ENCODE data around the gene KL.

The KL gene

DNA sequence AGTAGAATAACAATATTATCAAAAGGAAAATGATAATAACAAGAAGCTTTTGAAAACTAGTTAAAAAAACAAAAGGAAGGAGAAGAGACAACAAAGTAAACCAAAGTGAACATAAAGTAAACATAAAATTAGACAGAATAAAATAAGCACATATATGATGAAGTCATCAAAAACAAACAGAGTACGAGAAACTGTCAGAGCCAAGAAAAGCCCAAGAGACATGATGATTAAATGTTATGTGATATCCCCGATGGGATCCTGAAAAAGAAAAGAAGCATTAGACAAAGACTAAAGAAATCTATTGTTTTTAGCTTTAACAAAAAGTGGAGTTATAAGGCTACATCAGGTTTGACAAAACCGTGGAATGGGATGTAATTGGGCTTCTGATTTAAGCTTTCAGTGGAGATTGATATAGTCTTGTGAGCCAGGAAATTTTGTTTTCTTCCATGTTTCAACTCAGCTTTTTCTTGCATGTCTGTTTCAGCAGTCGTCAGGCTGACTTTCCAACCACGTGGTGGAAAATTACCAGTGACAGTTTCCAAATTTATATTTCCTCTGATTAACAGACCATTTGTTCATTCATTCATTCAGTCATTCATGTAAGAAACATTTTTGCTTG, 64.9 kb downstream of the KL start:
- DNase-seq (ENCODE audit: low read depth in 2 of 2) = no peak

DNA sequence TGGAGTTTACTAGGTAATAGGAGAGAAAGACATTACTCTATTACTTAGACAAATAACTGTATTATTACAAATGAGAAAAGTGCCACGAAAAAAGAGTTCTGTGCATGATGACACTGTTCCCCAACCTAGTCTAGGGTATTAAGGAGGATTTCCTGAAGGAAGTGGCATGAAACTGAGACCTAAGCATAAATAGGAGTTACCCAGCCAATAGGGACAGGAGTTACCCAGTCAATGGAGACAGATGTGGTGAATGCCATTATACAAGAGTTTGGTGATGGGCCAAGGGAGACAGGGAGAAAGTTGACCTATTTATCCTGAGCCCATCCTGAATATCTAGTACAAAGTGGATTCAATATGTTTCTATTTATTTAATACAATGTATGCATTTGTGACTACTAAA, 65.4 kb downstream of the KL start:
- DNase-seq (ENCODE audit: low read depth in 2 of 2) = no peak

DNA sequence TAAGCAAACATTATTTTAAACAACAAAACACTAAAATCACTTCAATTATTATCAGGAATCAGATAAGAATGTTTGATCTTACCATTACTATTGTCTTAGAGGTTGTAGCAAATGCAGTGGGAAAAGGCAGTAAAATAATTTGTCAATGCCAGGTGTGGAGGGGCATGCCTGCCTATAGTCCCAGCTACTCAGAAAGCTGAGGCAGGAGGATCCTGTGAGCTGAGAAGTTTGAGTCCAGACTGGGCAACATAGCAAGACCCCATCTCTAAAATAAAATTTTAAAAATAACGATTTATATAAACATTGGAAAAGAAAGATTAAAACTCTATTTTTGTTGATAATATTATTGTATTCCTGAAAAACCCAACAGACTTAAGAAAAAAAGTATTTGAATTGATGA, 66.8 kb downstream of the KL start:
- no peak for DNase-seq (ENCODE audit: low read depth in 2 of 2)

DNA sequence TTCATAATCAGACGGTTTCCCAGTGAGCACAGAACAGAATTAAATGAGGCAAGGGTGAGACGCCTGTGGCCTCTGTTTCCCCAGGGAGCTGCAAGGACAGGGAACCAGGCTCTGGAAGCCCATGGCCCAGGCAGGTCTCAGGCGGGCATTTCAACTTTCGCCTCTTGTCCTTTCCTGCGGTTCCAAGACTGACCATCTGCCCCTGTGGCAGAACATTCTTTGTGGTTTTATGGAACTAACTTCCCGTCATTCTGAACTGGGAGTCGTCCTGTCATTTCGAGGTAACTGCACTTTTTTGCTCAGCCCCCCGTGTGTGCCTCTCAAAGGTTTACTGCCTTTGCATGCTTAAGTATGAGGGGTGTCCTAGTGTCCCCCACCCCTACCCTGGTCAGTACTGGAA, 70.9 kb downstream of the KL start:
- no peak for DNase-seq (ENCODE audit: low read depth in 2 of 2)

DNA sequence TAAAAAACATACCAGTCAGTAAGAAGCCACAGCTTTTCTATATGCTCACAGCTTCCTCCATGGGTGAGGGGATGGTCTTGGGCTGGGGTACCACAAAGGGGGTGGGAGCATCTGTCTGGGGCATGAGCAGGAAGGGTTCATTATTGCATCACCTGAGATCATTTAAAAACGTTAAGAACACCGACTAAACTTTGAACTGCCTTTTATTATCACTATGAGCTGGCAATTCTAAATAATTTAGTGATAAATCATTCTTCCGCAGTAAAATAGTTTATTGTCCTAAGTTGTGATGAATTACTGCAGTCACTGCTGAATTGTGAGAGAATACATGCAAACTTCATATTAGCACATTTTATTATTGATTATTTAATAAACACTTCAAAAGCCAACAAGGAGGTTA, 71.6 kb downstream of the KL start:
- no peak for DNase-seq (ENCODE audit: low read depth in 2 of 2)

DNA sequence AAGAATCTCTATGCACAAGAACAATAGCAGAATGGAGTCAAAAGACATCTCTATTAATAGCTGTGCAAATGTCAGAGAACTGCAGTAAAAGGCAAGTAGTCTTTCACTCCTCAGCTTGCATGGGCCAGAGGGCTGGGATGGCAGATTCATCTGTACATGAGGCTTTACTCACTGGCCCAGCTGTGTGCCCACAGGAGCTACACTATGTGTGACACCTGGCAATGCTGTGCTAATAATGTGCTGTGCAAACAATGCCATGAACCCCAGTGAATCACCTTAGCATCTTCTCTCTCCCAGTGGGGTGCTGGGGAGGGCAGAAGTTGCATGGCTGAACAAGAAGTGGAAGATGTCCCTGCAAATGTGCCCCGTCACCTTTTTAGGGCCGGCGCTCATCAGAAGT, 73.1 kb downstream of the KL start:
- no peak for DNase-seq (ENCODE audit: low read depth in 2 of 2)

DNA sequence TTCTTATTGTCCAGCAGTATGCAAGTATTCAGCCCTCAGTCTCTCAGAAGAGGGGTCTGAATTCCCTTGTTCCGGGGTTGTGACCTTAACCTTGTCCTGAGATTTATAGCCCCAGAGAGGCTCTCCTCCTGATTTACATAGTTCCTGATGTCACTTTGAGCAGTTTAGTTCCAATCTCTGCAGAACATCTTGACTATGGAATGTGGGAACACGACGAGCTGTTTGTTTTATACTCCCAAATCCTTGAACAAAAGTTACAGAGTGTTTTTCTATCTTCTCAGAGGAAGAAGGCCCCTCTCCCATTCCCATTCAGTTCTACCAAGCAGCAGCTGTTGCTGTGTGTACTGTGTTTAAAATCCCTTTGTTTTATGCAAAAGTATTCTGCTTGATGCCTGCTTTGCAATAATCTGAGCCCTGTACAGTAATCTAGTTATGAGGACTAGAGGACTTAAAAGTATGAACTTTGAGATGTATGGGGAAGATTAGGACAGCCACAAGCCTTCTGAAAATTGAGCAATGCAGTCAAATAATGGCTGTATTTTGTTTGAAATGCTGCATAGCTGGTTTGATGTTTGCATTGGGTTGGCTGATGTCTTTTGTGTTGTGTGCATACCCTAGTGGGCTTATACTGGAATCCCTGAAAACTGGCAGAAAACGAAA, 74.7 kb downstream of the KL start:
- no peak for DNase-seq (ENCODE audit: low read depth in 2 of 2)

DNA sequence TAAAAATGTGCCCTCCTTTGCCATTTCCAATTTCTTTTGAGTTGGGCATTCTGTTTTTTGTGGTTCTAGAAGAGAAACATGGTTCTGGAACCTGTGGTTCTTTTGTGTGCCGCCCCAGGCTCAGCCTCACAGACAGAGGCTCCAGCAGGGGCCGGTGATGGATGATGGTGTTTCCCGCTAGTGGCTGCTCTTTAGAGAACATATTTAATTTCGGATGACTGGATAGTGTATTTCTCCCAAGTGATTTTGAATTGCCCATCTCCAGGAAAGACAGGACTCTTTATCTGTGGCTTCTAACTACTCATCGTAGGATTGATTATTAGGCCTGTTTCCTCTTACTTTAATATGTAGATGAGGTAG, 75.2 kb downstream of the KL start:
- DNase-seq (ENCODE audit: low read depth in 2 of 2) = no peak

DNA sequence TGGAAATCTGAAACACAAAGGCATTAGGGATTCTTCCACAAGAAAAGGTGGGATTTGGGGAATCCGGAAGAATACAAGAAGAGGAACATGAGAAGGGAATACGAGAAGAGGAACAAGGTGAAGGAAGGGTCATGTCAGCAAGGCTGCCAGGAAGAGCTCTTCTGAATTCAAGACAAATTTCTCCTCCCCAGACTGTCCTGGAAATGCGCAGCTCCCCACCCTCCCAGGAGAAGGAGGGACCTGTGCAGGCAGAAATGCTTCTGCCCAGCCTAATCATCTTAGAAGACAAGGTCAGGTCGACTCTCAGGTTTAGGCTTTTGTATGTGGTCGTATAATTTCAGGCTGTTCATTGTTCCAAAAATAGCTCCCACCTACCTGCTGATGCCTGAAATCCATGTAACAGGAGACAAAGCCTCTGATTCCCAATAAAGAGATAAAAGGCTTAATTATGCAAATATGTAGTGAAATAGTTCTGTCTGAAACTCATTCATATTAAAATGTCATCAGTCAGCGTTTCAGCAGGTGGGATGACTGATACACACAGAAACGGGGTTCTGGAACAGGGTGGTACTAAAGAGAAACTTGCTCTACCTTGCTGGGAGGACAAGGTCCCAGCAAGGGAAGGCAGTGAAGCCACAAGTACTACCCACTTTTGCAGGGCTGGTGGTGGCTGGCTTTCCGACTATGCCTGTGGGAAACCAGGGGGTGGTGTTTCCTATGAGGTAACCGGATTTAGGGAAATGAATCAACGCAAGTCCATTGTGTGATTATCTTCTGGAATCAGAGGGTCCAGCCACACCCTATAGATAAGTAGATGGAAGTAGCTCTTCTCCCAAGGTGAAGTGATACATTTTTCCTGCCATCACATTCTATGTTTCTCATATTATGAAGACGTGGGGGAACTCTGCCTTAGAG, 76.1 kb downstream of the KL start:
- DNase-seq (ENCODE audit: low read depth in 2 of 2) = no peak

DNA sequence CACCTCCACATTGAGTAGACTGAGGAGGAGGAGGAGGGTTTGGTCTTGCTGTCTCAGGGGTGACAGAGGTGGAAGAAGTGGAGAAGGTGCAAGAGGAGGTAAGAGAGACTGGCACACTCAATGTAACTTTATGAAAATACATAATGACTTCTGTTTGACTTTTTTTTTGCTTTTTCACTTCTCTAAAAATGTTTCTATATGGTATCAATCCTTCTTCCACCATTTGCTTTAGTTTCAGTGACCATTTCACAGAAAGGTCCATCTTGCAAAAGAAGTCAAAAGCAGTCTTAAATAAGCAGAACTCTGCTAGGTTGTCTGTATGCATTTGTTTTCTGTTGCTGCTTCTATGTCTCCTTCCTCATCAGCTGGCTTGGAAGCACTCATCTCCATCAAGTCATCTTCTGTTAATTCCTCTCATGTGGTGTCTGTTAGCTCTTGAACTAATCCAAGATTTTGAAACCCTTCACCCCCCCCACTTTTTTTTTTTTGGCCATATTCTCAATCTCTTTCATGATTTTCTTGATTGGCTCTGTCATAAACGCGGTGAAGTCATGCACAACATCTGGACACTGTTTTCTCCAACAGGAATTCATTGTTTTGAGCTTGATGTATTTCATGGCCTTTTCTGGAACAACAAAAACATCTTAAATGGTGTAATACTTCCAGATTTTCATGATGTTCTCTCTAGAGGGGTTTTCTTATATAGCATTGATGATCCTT, 80.8 kb downstream of the KL start:
- no peak for DNase-seq (ENCODE audit: low read depth in 2 of 2)

DNA sequence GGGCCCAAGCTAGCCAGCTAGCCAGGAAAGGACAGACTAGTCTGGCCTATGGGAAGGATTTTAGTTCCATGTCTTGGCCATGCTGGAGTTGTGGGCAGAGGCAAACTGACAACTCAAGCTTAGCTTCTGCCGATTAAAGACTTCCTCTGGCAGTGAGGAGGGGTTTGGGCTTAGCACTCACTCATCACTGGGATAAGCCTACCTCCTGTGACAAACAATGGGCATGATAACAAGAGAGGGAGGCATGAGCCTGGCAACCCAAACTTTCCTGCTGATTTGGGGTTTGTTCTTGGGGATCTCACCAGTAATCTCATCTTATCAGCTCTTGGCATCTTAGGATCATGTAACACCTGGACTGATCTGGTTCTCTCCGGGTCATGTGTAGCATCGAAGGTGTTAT, 83.6 kb downstream of the KL start:
- DNase-seq (ENCODE audit: low read depth in 2 of 2) = no peak

DNA sequence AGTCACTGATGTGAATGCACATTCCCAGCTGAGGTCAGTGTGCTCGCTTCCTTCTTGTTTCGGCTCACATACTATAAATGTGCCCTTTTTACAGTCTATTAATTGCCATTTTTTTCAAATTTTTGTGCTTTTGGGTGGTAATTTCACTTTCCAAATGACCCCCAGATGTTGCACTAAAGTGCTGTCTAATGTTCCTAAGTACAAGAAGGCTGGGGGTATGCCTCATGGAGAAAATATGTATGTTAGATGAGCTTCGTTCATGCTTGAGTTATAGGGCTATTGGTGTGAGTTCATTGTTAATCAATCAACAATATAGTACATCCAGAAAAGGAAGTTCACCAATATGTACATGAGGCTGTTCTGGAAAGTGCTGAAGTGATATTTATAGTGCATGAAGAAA, 84.7 kb downstream of the KL start:
- DNase-seq (ENCODE audit: low read depth in 2 of 2) = no peak

DNA sequence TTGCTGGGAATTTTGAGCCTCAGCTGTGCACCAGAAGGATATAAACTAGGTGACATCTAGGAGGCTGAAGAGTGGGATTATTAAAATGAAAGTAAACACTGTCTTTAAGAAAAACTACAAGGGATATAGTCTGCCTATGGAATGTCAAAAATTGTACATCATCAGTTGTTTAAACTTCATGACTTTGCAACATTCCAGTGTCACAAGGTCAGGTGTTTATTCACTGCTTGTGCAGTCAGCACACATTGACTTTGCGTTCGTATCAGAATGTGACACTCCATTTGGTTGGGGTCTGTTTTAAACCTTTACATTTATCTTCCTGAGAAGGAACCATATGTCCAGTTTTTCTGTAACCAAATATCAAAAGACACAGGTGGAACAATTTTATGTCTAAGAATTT, 85.6 kb downstream of the KL start:
- no peak for DNase-seq (ENCODE audit: low read depth in 2 of 2)

DNA sequence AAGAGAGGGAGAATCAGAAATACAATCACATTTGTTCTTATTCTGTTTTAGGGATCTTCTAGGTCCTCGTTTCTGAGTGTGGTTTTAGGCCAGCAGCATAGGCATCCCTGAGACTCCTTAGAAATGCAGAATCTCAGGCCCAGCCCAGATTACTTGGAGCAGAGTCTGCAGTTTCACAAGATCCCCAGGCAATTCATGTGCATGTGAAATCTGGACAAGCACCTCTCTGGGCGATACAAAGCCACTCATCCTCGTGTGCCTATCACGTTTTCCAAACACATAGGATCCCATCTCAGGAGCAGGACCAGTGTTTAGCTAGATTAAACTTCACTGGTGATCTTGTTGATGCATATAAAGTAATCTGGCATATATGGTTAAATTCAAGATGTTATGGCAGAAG, 87.2 kb downstream of the KL start:
- DNase-seq (ENCODE audit: low read depth in 2 of 2) = no peak

DNA sequence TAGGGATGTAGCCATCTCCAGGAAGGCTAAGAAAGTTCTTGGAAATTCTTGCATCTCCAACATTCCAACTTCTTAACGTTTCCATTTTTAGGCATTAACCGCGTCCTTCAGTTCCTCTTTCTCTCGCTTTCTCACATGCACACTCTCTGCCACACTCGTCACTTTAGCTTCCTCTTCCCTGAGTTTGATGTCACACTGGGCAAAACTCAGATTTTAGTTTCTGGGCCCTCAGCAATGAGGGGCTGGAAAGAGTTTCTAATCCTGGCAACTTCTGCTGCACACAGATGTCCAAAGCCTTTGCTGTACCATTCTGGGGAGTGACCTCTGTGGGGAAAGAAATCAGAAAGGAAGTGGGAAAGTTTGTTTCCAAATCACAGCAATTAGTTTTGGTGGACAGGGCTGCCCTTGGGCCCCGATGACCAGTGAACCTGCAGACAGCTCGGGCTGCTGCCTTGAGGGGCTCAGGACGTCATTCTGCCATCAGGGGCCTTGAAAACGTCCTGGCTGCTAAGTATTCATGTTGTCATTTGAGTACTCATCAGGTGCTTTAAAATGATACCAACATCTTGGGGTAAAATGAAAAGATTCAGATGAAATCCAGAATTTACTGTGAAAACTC, 89.3 kb downstream of the KL start:
- no peak for DNase-seq (ENCODE audit: low read depth in 2 of 2)

DNA sequence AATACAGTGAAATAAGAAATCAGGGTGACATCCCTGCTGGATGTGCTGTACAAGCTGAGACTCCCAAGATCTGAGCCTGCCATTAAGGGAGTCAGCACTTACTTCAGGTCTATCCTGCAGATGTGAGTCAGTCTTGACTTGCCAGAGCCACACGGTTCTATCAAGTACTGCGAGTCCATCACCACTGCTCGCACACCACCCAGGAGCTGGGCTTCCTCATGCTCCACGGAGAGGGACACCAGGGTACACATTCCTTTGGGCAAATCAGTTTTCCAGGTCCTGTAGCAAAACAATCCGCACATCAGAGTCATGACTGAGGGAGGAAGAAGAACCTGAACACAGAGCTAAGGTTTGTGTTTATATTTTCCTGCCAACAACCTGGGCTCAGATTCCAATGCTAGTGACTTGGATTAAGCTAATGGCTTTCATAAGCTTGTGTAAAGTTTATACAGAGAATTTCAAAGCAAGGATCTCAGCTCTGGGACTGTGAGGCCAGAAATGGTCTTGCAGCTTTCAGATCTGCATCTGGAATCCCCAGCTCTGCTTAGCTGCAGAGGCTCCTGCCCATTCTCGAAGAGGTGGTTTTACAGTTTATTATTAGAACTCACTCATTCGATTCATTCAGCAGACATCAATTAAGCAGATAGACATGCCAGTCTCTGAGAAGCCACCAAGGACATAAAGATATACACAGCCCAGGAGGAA, 90.6 kb downstream of the KL start:
- no peak for DNase-seq (ENCODE audit: low read depth in 2 of 2)

DNA sequence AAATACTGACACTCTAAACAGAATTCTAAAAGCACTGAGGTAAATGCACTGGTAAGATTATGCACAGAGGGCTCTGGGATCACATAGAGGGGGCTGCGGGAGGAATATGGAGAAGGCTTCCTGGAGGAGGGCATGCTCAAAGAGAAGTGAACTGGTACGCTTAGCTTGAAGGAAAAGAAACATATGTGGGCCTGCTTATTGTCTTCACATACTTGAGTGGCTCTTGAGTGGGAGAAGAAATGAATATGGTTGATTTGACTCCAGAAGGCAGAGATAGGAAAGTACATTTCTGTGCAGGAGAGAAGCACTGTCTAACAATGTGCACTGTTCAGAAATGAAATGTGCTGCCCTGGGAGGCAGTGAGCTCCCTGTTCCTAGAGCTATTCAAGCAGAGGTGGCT, 91.1 kb downstream of the KL start:
- DNase-seq (ENCODE audit: low read depth in 2 of 2) = no peak

DNA sequence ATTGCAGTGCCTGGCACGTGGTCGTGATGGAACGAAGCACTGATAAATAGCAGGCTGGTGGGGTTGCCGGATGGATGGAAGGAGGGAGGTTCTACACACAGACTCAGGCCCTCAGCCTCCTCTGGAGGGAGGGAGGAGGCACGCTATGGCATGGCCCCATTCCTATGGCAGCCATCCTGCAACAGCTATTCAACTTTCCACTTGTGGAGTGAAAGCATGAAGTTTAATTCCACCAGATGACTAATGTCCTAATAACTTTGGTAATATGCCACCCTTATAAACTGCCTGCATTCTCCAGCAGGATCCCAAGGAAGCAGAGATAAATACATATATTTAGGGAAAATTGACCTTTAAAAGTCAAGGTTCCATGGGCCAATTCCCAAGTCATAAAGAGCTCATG, 92.4 kb downstream of the KL start:
- no peak for DNase-seq (ENCODE audit: low read depth in 2 of 2)

DNA sequence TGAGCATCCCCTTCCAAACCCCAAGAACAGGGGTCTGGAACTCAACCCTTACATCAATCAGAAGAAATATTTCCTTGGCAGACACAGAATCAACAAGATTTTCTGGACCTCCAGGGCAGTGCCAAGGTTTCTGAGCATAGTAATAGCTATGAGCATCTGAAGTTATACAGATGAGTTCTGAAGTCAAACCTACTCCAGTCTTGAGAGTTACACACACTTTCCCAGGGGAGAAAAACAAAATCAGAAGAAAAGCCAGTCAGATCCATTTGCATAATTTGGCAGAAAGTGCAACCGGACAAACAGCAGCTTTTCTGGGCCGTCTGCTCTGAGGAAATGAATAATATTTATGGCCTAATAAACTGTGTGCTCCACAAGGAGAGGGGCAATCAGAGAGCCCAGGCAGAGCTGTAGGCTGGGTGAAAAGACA, 93.1 kb downstream of the KL start:
- no peak for DNase-seq (ENCODE audit: low read depth in 2 of 2)

DNA sequence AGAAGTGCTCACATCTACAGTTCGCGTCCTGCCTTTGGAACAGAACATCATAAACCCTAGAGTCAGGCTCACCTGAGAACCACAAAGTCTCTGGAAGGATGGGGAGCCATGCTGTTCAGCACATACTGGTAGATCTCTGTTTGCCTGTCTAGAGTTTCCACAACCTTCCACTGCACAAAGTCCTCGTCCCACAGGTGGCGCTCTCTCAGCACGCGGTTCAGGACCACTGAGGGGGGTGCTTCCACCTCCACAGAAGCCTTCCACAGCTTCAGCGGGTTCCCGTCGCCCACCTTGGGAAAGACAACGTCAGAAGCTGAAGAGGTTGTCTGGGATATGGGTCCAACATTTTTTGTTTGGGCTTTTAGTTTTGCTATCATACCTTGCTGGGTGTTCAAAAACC, 93.6 kb downstream of the KL start:
- DNase-seq (ENCODE audit: low read depth in 2 of 2) = no peak

DNA sequence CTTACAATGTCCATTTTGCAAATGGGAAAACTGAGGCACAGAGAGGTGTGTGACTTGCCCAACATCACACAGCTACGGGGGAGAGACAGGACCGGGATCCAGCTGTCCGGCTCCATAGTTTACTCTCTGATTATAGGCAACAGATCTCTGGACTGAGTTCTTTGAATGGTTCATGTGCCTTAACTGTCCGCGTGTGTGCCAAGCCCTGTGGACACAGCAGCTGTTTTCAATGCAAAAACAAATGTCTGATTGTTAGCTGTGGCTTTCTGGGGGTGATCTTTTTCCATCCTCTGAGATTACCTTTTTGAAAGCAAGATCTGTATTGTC, 94.1 kb downstream of the KL start:
- no peak for DNase-seq (ENCODE audit: low read depth in 2 of 2)
